GM12891 (cell line): ENCODE measurements around the gene NEXN.

ENCODE experiments used
- DNase-seq: peaks from one replicate; pipeline ENCODE4 v3.0.0; 2011; ENCODE audit warnings: low spot score; ENCODE audit not compliant: insufficient read length
- FAIRE-seq: peaks from 2 replicates; lab custom pipeline; 2011; peaks lifted over from hg19 to GRCh38; lab: Jason Lieb, UNC
- PAX5 ChIP-seq: IDR thresholded peaks from 2 replicates; pipeline ENCODE4 v1.6.1; 2011; ENCODE audit warnings: low read length, moderate library complexity, mild to moderate bottlenecking; ENCODE audit not compliant: insufficient read depth, severe bottlenecking
- POLR2A ChIP-seq: IDR thresholded peaks from 2 replicates; pipeline ENCODE4 v1.6.1; 2011; ENCODE audit warnings: low read depth, low read length, control low read depth
- POLR2AphosphoS5 ChIP-seq: IDR thresholded peaks from 2 replicates; pipeline ENCODE4 v1.6.1; 2011; ENCODE audit warnings: low read depth, low read length, control low read depth
- POU2F2 ChIP-seq: IDR thresholded peaks from 2 replicates; pipeline ENCODE4 v1.6.1; 2011; ENCODE audit warnings: low read depth, mild to moderate bottlenecking, control low read depth, low read length, moderate library complexity
- SPI1 ChIP-seq: IDR thresholded peaks from 2 replicates; pipeline ENCODE4 v1.6.1; 2011; ENCODE audit warnings: low read depth, low read length, control low read depth
- TAF1 ChIP-seq: IDR thresholded peaks from 2 replicates; pipeline ENCODE4 v1.6.1; 2011; ENCODE audit warnings: low read depth, low read length, control low read depth

The NEXN gene

GRCh38 chr1:77955709-77956108, 67.3 kb downstream of the NEXN start:
- TF ChIP-seq SPI1 (no peak), POU2F2 (no peak), POLR2A (no peak), PAX5 (no peak), TAF1 (no peak), POLR2AphosphoS5 (no peak)
- peak; percentile 33 for FAIRE-seq
- DNase-seq, result no peak

- FAIRE-seq, result no peak
- DNase-seq, result no peak
- TF ChIP-seq POU2F2 (no peak), POLR2A (no peak), POLR2AphosphoS5 (no peak), SPI1 (no peak), TAF1 (no peak), PAX5 (no peak)
Observed at GRCh38 chr1:77956464-77956863, 68.0 kb downstream of the NEXN start.

GRCh38 chr1:77958391-77958790, 70.0 kb downstream of the NEXN start:
- TF ChIP-seq SPI1 (no peak), POLR2A (0 out of 2 replicates have a peak, but pooled peaks have one; percentile 28), TAF1 (no peak), PAX5 (no peak)
- peak; percentile 45 for FAIRE-seq

GRCh38 chr1:77958850-77959249, 70.4 kb downstream of the NEXN start:
- DNase-seq (no peak), FAIRE-seq (peak; percentile 20)
- no peak for TF ChIP-seq POLR2A
- no peak for TF ChIP-seq TAF1
- TF ChIP-seq POU2F2, result no peak
- no peak for TF ChIP-seq PAX5
- TF ChIP-seq POLR2AphosphoS5, result no peak
- no peak for TF ChIP-seq SPI1

More at GRCh38 chr1:77958391-77958790, 70.0 kb downstream of the NEXN start:
- DNase-seq, result no peak

DNA sequence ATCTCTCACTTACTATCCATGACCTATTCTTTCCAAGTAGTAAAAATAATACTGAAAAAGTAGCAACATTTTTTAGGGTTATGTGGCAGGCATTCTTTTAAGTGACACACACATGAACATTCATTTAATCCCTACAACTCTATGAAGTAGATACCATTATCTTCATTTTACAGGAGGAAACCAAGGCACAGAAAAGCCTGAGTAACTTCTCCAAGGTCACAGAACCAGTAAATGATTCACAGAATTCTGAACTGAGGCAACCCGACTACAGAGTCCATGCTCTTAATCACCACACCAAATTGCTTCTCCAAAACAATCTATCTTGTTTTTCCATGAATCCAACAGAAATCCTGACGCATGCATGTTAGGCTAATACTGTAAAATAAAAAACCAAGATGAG, 73.0 kb downstream of the NEXN start:
- TF ChIP-seq POLR2A, result no peak
- no peak for TF ChIP-seq POLR2AphosphoS5
- TF ChIP-seq TAF1, result no peak
- TF ChIP-seq SPI1, result no peak
- TF ChIP-seq PAX5, result no peak
- no peak for TF ChIP-seq POU2F2
- no peak for DNase-seq
- FAIRE-seq, result no peak

GRCh38 chr1:77966291-77966690, 77.9 kb downstream of the NEXN start:
- FAIRE-seq (peak; percentile 47), DNase-seq (no peak)
- no peak for TF ChIP-seq POLR2A
- TF ChIP-seq POLR2AphosphoS5, result no peak
- no peak for TF ChIP-seq TAF1
- TF ChIP-seq POU2F2, result no peak
- no peak for TF ChIP-seq SPI1
- no peak for TF ChIP-seq PAX5

DNA sequence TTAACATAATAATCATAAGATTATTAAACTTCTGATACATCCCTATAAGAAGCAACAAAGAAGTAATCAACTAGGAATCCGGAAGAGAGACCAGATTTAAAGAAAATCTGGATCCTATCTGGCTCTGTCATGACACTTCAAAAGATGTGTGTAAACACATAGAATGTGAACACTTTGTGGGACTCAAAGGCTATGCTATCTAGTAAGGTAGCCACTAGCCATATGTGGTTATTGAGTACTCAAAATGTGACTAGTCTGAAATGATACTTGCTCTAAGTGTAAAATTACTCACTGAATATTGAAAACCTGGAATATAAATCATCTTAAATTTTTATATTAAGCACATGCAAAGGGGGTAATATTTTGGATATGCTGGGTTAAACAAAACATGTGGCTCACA, 81.8 kb downstream of the NEXN start:
- TF ChIP-seq POU2F2, result no peak
- TF ChIP-seq POLR2A, result no peak
- no peak for TF ChIP-seq SPI1
- TF ChIP-seq POLR2AphosphoS5, result no peak
- TF ChIP-seq PAX5, result no peak
- no peak for TF ChIP-seq TAF1
- FAIRE-seq, result no peak
- no peak for DNase-seq

GRCh38 chr1:77972080-77972479, 83.7 kb downstream of the NEXN start:
- FAIRE-seq (no peak), DNase-seq (no peak)
- no peak for TF ChIP-seq SPI1
- TF ChIP-seq POU2F2, result no peak
- no peak for TF ChIP-seq PAX5
- no peak for TF ChIP-seq POLR2A
- TF ChIP-seq TAF1, result no peak
- no peak for TF ChIP-seq POLR2AphosphoS5

DNA sequence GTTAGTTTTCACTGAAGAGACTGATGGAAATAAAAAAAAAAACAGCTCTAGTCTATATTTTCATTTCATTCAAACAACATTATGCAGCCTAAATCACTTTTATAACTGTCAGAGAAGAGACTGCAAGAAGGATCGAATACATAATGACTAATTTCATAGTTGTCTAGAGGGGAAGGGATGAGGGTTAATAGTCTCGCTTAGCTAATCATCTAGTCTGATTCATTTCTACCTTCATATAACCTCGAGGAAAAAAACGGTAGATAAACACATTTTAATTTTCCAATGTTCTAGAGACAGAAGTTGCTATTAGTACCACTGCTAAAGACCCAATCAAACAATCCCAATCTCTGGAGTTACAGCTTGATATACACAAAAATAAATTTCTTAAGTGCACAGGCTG, 87.0 kb downstream of the NEXN start:
- FAIRE-seq, result no peak
- no peak for DNase-seq
- no peak for TF ChIP-seq POU2F2
- TF ChIP-seq PAX5, result no peak
- no peak for TF ChIP-seq TAF1
- no peak for TF ChIP-seq POLR2AphosphoS5
- no peak for TF ChIP-seq SPI1
- TF ChIP-seq POLR2A, result no peak

DNA sequence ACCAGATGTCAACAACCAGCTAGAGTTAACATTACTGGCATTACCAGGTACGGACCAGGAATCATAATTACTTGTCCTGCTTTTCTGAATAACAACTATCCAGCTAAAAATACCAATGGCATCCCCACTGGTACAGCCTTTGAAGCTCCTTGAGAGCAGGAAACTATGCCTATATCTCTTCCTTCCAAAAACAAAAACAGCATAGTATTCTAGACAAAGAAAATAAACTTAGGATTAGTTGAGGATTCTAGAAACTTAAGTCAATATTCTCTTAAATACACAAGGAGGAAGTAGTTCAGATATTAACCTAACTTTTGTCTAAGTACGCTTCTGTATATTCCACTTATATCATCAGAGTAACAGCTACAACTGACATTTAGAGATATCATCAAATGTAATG, 87.5 kb downstream of the NEXN start:
- no peak for DNase-seq
- TF ChIP-seq POLR2AphosphoS5 (no peak), SPI1 (no peak), PAX5 (no peak), TAF1 (no peak), POU2F2 (no peak), POLR2A (no peak)
- FAIRE-seq, result no peak
